Kidney glomerular epithelial cell (primary cell): ENCODE results near the gene SAV1.
A peak's percentile ranks its signal among the peaks of the same experiment; 100 is the strongest.

Experiments
- DNase-seq: peaks from one replicate; lab custom pipeline; 2025; lab: John Stamatoyannopoulos, UW

The SAV1 gene

GRCh38 chr14:50607181-50607580 is 60.9 kb downstream of the SAV1 start:
- no peak for DNase-seq

DNA sequence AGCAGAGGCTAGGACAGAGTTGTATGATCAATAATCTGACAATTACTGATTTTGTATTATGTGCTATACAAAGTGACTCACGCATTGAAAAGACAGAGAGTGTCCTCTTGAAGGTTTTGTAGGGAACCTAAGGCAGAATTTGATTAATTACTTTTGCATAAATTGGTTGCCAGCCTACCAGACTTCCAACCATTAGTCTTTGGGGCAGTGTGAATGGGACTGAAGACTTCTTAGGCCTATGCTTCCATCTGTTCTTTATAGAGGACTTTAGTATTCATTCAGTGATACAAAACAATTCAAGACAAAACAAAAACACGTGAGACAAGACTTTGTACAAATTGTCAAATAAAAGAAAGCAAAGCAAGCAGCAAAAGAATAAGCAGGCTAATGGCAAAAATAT is 61.6 kb downstream of the SAV1 start:
- DNase-seq = no peak

GRCh38 chr14:50605766-50606165 is 62.3 kb downstream of the SAV1 start:
- DNase-seq = no peak

GRCh38 chr14:50603565-50603964 is 64.5 kb downstream of the SAV1 start:
- no peak for DNase-seq

GRCh38 chr14:50602035-50602434 is 66.1 kb downstream of the SAV1 start:
- no peak for DNase-seq

DNA sequence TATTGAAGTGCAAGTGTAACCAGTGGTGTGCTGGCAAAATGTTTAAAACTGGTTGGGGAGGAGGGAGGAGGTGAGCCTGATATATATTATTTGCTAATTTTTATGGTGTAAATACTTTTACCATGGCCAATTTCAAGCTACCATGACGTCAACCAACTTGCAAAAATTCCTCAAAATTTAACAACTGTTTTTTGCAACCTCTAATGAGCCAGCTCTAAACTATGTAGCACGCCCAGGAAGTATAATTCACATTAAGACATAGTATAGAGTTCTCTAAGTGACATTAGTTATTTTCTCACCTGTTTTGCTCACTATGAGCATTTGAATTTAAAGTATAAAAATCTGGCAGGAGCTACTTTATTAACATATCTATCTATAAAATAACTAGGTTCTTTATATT is 66.7 kb downstream of the SAV1 start:
- no peak for DNase-seq

GRCh38 chr14:50600849-50601248 is 67.3 kb downstream of the SAV1 start:
- peak; percentile 28 for DNase-seq

DNA sequence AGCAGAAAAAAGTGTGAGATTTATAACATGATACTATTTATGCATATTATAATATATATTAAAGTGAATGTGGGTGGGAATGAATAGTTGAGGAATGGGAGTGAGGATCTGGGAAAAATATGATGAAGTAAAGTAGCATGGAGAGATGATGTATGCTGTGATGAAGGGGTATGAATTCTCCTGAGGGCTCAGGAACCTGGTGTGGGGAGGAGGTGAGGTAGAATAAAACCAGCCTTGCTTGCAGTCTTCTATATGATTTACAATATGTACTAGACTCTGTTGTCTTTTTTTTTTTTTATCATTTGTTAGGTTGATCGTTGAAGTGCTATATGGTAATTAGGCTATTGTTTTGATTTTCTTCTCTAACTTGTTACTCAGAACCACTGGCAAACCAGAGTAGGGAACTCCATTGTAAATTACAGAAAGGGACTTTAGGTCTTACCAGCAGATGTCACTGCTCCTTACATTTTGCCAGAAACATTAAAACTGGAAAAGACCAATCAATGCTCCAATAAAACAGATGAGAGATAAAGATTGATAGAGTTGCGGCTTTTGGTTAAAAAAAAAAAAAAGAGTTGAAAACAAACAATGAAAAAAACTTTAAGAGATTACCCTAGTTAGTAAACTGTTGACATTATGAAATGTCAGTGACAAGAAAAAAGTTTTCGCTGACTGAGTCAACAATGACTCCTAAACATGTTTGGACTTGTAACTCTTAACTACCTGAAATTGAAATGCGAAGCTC is 68.2 kb downstream of the SAV1 start:
- DNase-seq = peak; percentile 38

GRCh38 chr14:50598765-50599164 is 69.3 kb downstream of the SAV1 start:
- DNase-seq = no peak

DNA sequence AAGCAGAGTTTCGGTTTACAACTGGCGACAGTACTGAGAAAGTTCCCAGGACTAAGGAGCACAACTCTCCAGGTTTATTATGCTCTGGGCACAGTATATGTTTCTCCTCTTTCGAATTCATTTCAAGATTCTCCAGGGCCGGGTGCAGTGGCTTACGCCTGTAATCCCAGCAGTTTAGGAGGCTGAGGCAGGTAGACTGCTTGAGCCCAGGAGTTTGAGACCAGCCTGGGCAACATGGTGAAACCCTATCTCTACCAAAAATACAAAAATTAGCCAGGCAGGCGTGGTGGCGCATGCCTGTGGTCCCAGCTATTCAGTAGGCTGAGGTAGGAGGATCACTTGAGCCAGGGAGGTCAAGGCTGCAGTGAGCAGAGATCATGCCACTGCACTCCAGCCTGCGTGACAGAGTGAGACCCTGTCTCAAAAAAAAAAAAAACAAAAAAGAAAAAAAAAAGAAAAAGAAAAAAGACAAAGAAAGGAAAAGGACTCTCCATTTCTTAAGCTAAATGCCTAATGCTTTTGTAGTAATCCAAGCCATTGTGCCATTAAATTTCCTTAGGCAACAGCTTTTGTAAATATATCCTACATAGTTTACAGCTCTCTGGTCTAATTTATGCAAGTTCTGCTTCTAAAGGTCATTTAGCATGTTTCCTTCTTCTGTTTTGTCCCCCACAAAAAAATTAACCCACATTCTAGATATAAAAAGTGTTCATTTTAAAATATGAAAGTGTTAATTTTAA is 73.4 kb downstream of the SAV1 start:
- no peak for DNase-seq

- no peak for DNase-seq
Observed at GRCh38 chr14:50590464-50590863, 77.6 kb downstream of the SAV1 start.
